SK-N-SH (cell line): Measurements from ENCODE around the gene DAB1. TPM values are rescaled to one million over a fixed set of nuclear protein-coding genes. Genes with fewer than 3 reads are reported as not detected.

Experiments
- CTCF ChIA-PET: fragments of 300-600, 350-600 bp; formaldehyde crosslinking; extraction: SDS; loops from one replicate; lab custom pipeline; 2021; lab: Yijun Ruan, JAX
- POLR2A ChIA-PET: fragments of 350-600 bp; sonication (Branson Sonifier 250); formaldehyde crosslinking; extraction: SDS; loops from one replicate; lab custom pipeline; 2020; ENCODE audit warnings: antibody characterized with exemption, inconsistent platforms; lab: Yijun Ruan, JAX
- DNase-seq: peaks from one replicate; pipeline ENCODE4 v3.0.0; 2012
- H2AFZ ChIP-seq: fragments of 200-600 bp; sonication (generic); 2 replicates; pipeline ENCODE4 v1.8.1; 2016; ENCODE audit warnings: antibody characterized with exemption, mild to moderate bottlenecking, low read depth
- H3F3A ChIP-seq: fragments of 200-600 bp; sonication (generic); replicated peaks from 2 replicates; pipeline ENCODE3; 2016; ENCODE audit warnings: antibody characterized with exemption, mild to moderate bottlenecking; ENCODE audit not compliant: insufficient read depth
- H3K27ac ChIP-seq, 2 experiments: fragments of 200-500 bp in 1 of 2; fragments of 200-600 bp in 1 of 2; sonication (Bioruptor generic) in 1 of 2; sonication (generic), shearing (Covaris generic) in 1 of 2; 2 replicates each; pipeline versions ENCODE4 v1.5.1 to v1.6.1; 2014 to 2016; ENCODE audit warnings: low read depth in 2 of 2, inconsistent platforms in 1 of 2, low read length in 1 of 2, mild to moderate bottlenecking in 1 of 2, mixed read lengths in 1 of 2
- H3K27me3 ChIP-seq: fragments of 200-600 bp; sonication (generic), shearing (Covaris generic); 2 replicates; pipeline ENCODE4 v1.6.1; 2016; ENCODE audit warnings: mixed run types; ENCODE audit not compliant: insufficient read depth
- H3K36me3 ChIP-seq, 2 experiments: fragments of 200-500 bp in 1 of 2; fragments of 200-600 bp in 1 of 2; sonication (Bioruptor generic) in 1 of 2; sonication (generic) in 1 of 2; replicated peaks in 1 of 2; 2 replicates each; pipeline versions ENCODE3 to v1.5.1; 2014 to 2016; ENCODE audit warnings: low read length in 1 of 2, mild to moderate bottlenecking in 1 of 2; ENCODE audit not compliant: insufficient read depth in 2 of 2, control insufficient read depth in 1 of 2
- H3K4me1 ChIP-seq, 2 experiments: fragments of 200-500 bp in 1 of 2; fragments of 200-600 bp in 1 of 2; sonication (Bioruptor generic) in 1 of 2; sonication (generic), shearing (Covaris generic) in 1 of 2; 2 replicates each; pipeline versions ENCODE4 v1.5.1 to v1.6.1; 2014 to 2016; ENCODE audit warnings: low read depth in 1 of 2, low read length in 1 of 2, mixed run types in 1 of 2; ENCODE audit not compliant: insufficient read depth in 2 of 2, control insufficient read depth in 1 of 2
- H3K4me2 ChIP-seq: fragments of 200-600 bp; sonication (generic), shearing (Covaris generic); 2 replicates; pipeline ENCODE4 v1.6.1; 2017; ENCODE audit warnings: mixed run types
- H3K4me3 ChIP-seq, 2 experiments: fragments of 200-500 bp in 1 of 2; fragments of 200-600 bp in 1 of 2; sonication (Bioruptor generic) in 1 of 2; sonication (generic), shearing (Covaris generic) in 1 of 2; 2 replicates each; pipeline versions ENCODE4 v1.5.1 to v1.8.1; 2014 to 2016; ENCODE audit warnings: low read depth in 2 of 2, inconsistent platforms in 1 of 2, low read length in 1 of 2, mild to moderate bottlenecking in 1 of 2, mixed read lengths in 1 of 2, moderate library complexity in 1 of 2
- H3K79me2 ChIP-seq: fragments of 200-600 bp; sonication (generic); 2 replicates; pipeline ENCODE4 v1.8.1; 2017; ENCODE audit warnings: mild to moderate bottlenecking; ENCODE audit not compliant: insufficient read depth
- H3K9ac ChIP-seq: fragments of 200-600 bp; sonication (generic); 2 replicates; pipeline ENCODE4 v1.6.1; 2017; ENCODE audit warnings: mixed run types
- H3K9me2 ChIP-seq: fragments of 200-600 bp; sonication (generic); 2 replicates; pipeline ENCODE4 v1.6.1; 2017; ENCODE audit warnings: mixed run types
- H3K9me3 ChIP-seq: fragments of 200-600 bp; sonication (generic); 2 replicates; pipeline ENCODE4 v1.6.1; 2017; ENCODE audit warnings: mixed run types, mild to moderate bottlenecking, moderate library complexity
- H4K20me1 ChIP-seq: fragments of 200-600 bp; sonication (generic); 2 replicates; pipeline ENCODE4 v1.6.1; 2017; ENCODE audit warnings: mild to moderate bottlenecking, mixed run types; ENCODE audit not compliant: insufficient read depth
- ELF1 ChIP-seq: IDR thresholded peaks from 2 replicates; pipeline ENCODE4 v1.4.0; 2012
- FOSL2 ChIP-seq: IDR thresholded peaks from 2 replicates; pipeline ENCODE4 v1.4.0; 2012; ENCODE audit warnings: low read depth, mild to moderate bottlenecking, moderate library complexity, borderline replicate concordance
- NFIC ChIP-seq: IDR thresholded peaks from 2 replicates; pipeline ENCODE4 v1.4.0; 2012; ENCODE audit warnings: borderline replicate concordance
- NRF1 ChIP-seq: IDR thresholded peaks from 2 replicates; pipeline ENCODE4 v1.6.1; 2012; ENCODE audit warnings: low read depth, mild to moderate bottlenecking, low read length
- RAD21 ChIP-seq: IDR thresholded peaks from 2 replicates; pipeline ENCODE4 v1.6.1; 2012; ENCODE audit warnings: mild to moderate bottlenecking, low read length
- TAF1 ChIP-seq: IDR thresholded peaks from 2 replicates; pipeline ENCODE4 v1.6.1; 2012; ENCODE audit warnings: low read depth, mild to moderate bottlenecking, low read length, moderate library complexity, borderline replicate concordance
- TCF12 ChIP-seq: IDR thresholded peaks from 2 replicates; pipeline ENCODE4 v1.4.0; 2012
- ZBTB33 ChIP-seq: IDR thresholded peaks from 2 replicates; pipeline ENCODE4 v1.4.0; 2012; ENCODE audit warnings: low read depth, borderline replicate concordance
- WGBS: methylation state at CpG from one replicate; pipeline ENCODE4 v1.1.6; 2017; ENCODE audit warnings: low lambda C conversion rate; 5-methylcytosine and 5-hydroxymethylcytosine counted together
- polyA plus RNA-seq, 3 experiments: library from polyadenylated mRNA; depleted of rRNA; stranded (reverse); fragments of >200 nt; gene quantifications; 2 replicates each; pipeline ENCODE4 v1.2.3, GENCODE V29; 2012
- TF ChIP-seq, protein P1 (sequence below): IDR thresholded peaks from 2 replicates; pipeline ENCODE4 v1.4.0; 2012; ENCODE audit warnings: low read depth, borderline replicate concordance
- TF ChIP-seq, protein P2 (sequence below): IDR thresholded peaks from 2 replicates; pipeline ENCODE4 v1.4.0; 2012; ENCODE audit warnings: low read depth
- TF ChIP-seq, protein P3 (sequence below): fragments of 150-350 bp; IDR thresholded peaks from 2 replicates; pipeline ENCODE4 v1.6.1; 2017; ENCODE audit warnings: antibody characterized with exemption, low read length, low read depth, borderline replicate concordance
- TF ChIP-seq, protein P4 (sequence below): IDR thresholded peaks from 2 replicates; pipeline ENCODE4; 2012

DAB1 gene
- polyA plus RNA-seq, 1 of the 3 experiments (the other 2 are of a cell fraction), result 2.9 TPM

DNA sequence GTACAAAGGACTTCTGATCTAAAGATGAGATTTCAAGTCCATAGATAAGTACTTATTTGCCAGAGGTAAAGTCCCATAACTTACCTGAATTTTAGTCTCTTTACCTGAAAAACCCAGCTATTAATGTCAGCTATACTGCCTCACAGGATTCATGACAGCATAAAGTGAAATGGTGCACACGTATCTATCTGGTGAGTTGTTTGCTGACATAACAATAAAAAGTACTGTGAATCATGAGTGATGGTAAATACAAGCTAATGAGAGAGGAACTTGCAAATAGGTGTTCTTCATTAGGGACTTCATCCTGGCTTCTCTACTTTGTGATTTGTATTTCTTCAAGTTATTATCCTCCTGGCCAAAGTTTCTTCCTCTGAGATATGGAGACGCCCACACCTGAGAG is 233.0 kb downstream of the DAB1 start:
- no peak overlapping the region for H2AFZ ChIP-seq
- no peaks in the 10 kb centered on the region for H3K79me2 ChIP-seq
- no peaks in the 10 kb centered on the region for H4K20me1 ChIP-seq
- H3K27me3 ChIP-seq, result no peaks in the 10 kb centered on the region
- ChIA-PET CTCF (interaction anchor here (0.6 to 2.1 kb wide), 2 partner anchors 11 to 541 kb away, joined by 3 to 5 read pairs; no protein-coding TSS in a partner anchor), POLR2A (no interaction called here)
- no peak overlapping the region for H3K4me3 ChIP-seq
- no peak overlapping the region for H3K27ac ChIP-seq
- TF ChIP-seq RAD21 (no peak), NRF1 (no peak)
- no peaks in the 10 kb centered on the region; the same call in 1 of the 2 replicates for H3K9me3 ChIP-seq
- no peak for DNase-seq
- H3K9me2 ChIP-seq, result no peaks in the 10 kb centered on the region
- no peaks in the 10 kb centered on the region for H3F3A ChIP-seq
- H3K4me1 ChIP-seq, result no peaks in the 10 kb centered on the region
- no peak overlapping the region for H3K4me2 ChIP-seq
- no peaks in the 10 kb centered on the region for H3K36me3 ChIP-seq
- no peak overlapping the region for H3K9ac ChIP-seq
- WGBS, result 77% methylated on average over 2 of the region's 2 CpGs

DNA sequence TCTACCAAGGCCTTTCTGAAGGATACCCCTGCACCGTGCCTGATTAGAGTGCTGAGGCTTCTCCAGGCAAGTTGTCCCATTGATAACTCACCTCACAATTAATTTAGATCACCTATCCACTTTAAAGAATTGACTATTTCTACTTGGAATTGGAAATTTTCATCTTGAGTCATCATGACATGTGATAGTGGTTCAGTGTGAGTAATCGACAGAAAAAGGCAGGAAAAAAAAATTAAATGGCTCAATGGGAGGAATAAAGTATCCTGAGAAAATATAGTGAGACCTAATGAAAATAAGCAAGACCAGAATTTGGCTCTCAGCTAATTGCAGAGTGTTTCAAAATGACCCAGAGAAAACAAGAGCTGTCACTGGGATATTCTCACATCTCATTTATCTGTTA is 235.7 kb downstream of the DAB1 start:
- WGBS, result 53% methylated on average over 2 of the region's 2 CpGs
- Histone ChIP-seq H3K9ac (no peak overlapping the region), H3K27ac (0 out of 4 replicates have a peak overlapping the region, but pooled peaks of 1 of the 2 experiments have one; percentile 12), H3K79me2 (no peaks in the 10 kb centered on the region), H3K9me2 (no peaks in the 10 kb centered on the region), H3K4me2 (no peak overlapping the region), H2AFZ (no peak overlapping the region), H4K20me1 (no peaks in the 10 kb centered on the region), H3F3A (no peaks in the 10 kb centered on the region), H3K4me1 (no peaks in the 10 kb centered on the region), H3K4me3 (no peak overlapping the region), H3K36me3 (no peaks in the 10 kb centered on the region), H3K9me3 (no peaks in the 10 kb centered on the region), H3K27me3 (no peaks in the 10 kb centered on the region)
- ChIA-PET POLR2A (no interaction called here), CTCF (no interaction called here)
- TF ChIP-seq NFIC (no peak), FOSL2 (peak; percentile 31; the same call in 1 of the 2 replicates)
- DNase-seq, result no peak

GRCh38 chr1:57186455-57186854 is 237.4 kb downstream of the DAB1 start:
- Histone ChIP-seq H3K4me1 (no peaks in the 10 kb centered on the region), H3K4me2 (no peak overlapping the region), H2AFZ (no peak overlapping the region), H3K27ac (no peak overlapping the region), H3K79me2 (no peaks in the 10 kb centered on the region), H3F3A (no peaks in the 10 kb centered on the region), H3K9me3 (no peaks in the 10 kb centered on the region), H4K20me1 (no peaks in the 10 kb centered on the region), H3K27me3 (no peaks in the 10 kb centered on the region), H3K4me3 (no peak overlapping the region), H3K9ac (no peak overlapping the region), H3K9me2 (no peaks in the 10 kb centered on the region), H3K36me3 (no peaks in the 10 kb centered on the region)
- POLR2A ChIA-PET, result no interaction called here
- no peak for TF ChIP-seq NRF1
- no peak for TF ChIP-seq TCF12
- TF ChIP-seq TAF1, result no peak
- TF ChIP-seq, protein P1, sequence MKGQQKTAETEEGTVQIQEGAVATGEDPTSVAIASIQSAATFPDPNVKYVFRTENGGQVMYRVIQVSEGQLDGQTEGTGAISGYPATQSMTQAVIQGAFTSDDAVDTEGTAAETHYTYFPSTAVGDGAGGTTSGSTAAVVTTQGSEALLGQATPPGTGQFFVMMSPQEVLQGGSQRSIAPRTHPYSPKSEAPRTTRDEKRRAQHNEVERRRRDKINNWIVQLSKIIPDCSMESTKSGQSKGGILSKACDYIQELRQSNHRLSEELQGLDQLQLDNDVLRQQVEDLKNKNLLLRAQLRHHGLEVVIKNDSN, result no peak
- TF ChIP-seq, protein P2, sequence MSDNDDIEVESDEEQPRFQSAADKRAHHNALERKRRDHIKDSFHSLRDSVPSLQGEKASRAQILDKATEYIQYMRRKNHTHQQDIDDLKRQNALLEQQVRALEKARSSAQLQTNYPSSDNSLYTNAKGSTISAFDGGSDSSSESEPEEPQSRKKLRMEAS, result no peak
- TF ChIP-seq ZBTB33, result no peak
- TF ChIP-seq, protein P3, sequence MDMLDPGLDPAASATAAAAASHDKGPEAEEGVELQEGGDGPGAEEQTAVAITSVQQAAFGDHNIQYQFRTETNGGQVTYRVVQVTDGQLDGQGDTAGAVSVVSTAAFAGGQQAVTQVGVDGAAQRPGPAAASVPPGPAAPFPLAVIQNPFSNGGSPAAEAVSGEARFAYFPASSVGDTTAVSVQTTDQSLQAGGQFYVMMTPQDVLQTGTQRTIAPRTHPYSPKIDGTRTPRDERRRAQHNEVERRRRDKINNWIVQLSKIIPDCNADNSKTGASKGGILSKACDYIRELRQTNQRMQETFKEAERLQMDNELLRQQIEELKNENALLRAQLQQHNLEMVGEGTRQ, result no peak
- TF ChIP-seq, protein P4, sequence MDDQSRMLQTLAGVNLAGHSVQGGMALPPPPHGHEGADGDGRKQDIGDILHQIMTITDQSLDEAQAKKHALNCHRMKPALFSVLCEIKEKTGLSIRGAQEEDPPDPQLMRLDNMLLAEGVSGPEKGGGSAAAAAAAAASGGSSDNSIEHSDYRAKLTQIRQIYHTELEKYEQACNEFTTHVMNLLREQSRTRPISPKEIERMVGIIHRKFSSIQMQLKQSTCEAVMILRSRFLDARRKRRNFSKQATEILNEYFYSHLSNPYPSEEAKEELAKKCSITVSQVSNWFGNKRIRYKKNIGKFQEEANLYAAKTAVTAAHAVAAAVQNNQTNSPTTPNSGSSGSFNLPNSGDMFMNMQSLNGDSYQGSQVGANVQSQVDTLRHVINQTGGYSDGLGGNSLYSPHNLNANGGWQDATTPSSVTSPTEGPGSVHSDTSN, result no peak
- TF ChIP-seq ELF1, result no peak
- CTCF ChIA-PET, result no interaction called here
- no peak for DNase-seq
- 92% methylated on average over 3 of the region's 3 CpGs for WGBS
